Lower lobe of right lung (tissue), 2 donors: ENCODE measurements around the gene AK9. TPM values are rescaled to one million over a fixed set of nuclear protein-coding genes. Genes with fewer than 3 reads are reported as not detected.
"Not testable (repeated sequence)": the region's sequence is repeated elsewhere in the genome, so short reads cannot be mapped to it uniquely, and the experiment has no call there.

Source experiments
- ATAC-seq, 2 donors: fragments of 200-7000 bp; cut with Tn5 transposase; one replicate each; pipeline ENCODE4 v1.9.1; 2020 to 2022; ENCODE audit warnings: mild to moderate bottlenecking in 2 of 2, moderate library complexity in 2 of 2
- DNase-seq: peaks from one replicate; pipeline ENCODE4 v3.0.0-alpha.2; 2020
- H3K27ac ChIP-seq: fragments of 200-600 bp; one replicate; pipeline ENCODE4 v1.8.0; 2022
- H3K27me3 ChIP-seq: fragments of 200-600 bp; one replicate; pipeline ENCODE4 v1.8.0; 2022; ENCODE audit warnings: low read depth
- H3K36me3 ChIP-seq: fragments of 200-600 bp; one replicate; pipeline ENCODE4 v1.8.0; 2022; ENCODE audit warnings: mild to moderate bottlenecking
- H3K4me1 ChIP-seq: fragments of 200-600 bp; one replicate; pipeline ENCODE4 v1.8.0; 2022
- H3K4me3 ChIP-seq: fragments of 200-600 bp; one replicate; pipeline ENCODE4 v1.8.0; 2022; ENCODE audit warnings: mild to moderate bottlenecking
- H3K9me3 ChIP-seq: fragments of 200-600 bp; one replicate; pipeline ENCODE4 v1.8.0; 2022
- intact Hi-C: fragments of 100-400 bp; cut with DNase I; formaldehyde crosslinking; loops from one replicate; pipeline ENCODE4 v1.11.0; 2022
- total RNA-seq: library from RNA; stranded (reverse); fragmentation: NEBNext Ultra II Directional; extraction: Animal tissue kit (Norgen Biotek cat#: 25700); gene quantifications from one replicate; pipeline ENCODE4 v1.2.1, GENCODE V29; 2021
- TF ChIP-seq, protein P1 (sequence below): fragments of 200-600 bp; IDR thresholded peaks from one replicate; pipeline ENCODE4 v1.8.0; 2022; ENCODE audit warnings: antibody characterized with exemption, mild to moderate bottlenecking
- donor health status: DM: no; HTN: yes; CAD: no; lungs with severe emphysema.

AK9 gene
- total RNA-seq, 1 donor from 2014 or later, result 13.9 TPM

- no peaks in the 10 kb centered on the region for H3K27me3 ChIP-seq
- no peak for DNase-seq
- intact Hi-C loops, result no loop called here
- no peak overlapping the region for H3K27ac ChIP-seq
- H3K36me3 ChIP-seq, result peaks cover 31% of the 10 kb centered on the region
- no peaks in the 10 kb centered on the region for H3K9me3 ChIP-seq
- TF ChIP-seq, protein P1, sequence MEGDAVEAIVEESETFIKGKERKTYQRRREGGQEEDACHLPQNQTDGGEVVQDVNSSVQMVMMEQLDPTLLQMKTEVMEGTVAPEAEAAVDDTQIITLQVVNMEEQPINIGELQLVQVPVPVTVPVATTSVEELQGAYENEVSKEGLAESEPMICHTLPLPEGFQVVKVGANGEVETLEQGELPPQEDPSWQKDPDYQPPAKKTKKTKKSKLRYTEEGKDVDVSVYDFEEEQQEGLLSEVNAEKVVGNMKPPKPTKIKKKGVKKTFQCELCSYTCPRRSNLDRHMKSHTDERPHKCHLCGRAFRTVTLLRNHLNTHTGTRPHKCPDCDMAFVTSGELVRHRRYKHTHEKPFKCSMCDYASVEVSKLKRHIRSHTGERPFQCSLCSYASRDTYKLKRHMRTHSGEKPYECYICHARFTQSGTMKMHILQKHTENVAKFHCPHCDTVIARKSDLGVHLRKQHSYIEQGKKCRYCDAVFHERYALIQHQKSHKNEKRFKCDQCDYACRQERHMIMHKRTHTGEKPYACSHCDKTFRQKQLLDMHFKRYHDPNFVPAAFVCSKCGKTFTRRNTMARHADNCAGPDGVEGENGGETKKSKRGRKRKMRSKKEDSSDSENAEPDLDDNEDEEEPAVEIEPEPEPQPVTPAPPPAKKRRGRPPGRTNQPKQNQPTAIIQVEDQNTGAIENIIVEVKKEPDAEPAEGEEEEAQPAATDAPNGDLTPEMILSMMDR, result no peak
- no peak for ATAC-seq
- H3K4me1 ChIP-seq, result no peaks in the 10 kb centered on the region
- no peak overlapping the region for H3K4me3 ChIP-seq
These were observed 27.0 kb upstream of the AK9 start for GRCh38 chr6:109717971-109718370.

DNA sequence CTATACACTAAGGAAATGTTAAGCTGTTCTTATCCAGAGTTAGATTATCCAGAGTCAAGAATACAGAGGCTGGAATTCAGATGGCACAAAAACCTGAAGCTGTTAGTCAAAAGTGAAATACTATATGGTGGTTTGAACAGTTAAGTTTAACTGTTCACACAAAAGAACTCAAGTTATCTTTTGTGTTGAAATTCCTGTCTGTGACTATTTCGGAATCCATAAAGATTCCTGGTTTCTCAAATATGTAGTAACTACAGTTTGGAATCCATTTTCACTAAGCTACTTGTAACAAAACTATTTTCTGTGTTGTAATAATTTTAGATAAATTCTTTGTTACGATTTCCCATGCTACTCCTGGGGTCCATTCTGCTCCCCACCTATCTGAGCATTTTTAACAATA, 24.6 kb upstream of the AK9 start:
- H3K27me3 ChIP-seq, result no peaks in the 10 kb centered on the region
- H3K4me3 ChIP-seq, result no peak overlapping the region
- TF ChIP-seq, protein P1, result no peak
- DNase-seq, result no peak
- intact Hi-C loops, result no loop called here
- no peak overlapping the region for H3K27ac ChIP-seq
- no peak for ATAC-seq
- peaks cover 31% of the 10 kb centered on the region for H3K36me3 ChIP-seq
- H3K4me1 ChIP-seq, result no peaks in the 10 kb centered on the region
- no peaks in the 10 kb centered on the region for H3K9me3 ChIP-seq

DNA sequence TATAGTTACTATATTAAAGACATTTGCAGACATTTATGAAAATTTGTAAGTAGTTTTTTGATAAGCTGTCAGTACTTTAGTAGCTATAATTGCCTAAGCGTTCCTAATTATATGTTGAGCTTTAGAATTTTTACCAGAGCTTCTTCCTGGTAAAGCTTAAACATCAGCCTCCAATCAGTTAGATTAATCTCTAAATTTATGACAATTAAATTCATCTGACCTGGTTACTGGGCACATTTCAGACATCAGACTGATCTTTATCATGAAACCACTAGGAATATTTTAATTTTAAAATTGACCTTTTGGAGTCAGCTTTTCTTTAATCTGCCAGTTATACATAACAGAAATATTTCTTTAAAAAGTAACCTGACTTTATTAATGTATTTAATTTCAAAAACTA, 23.6 kb upstream of the AK9 start:
- H3K27me3 ChIP-seq, result no peaks in the 10 kb centered on the region
- no peaks in the 10 kb centered on the region for H3K9me3 ChIP-seq
- TF ChIP-seq, protein P1, result no peak
- H3K27ac ChIP-seq, result no peak overlapping the region
- H3K4me1 ChIP-seq, result no peaks in the 10 kb centered on the region
- no peak overlapping the region for H3K4me3 ChIP-seq
- H3K36me3 ChIP-seq, result peaks cover 27% of the 10 kb centered on the region
- DNase-seq, result no peak
- intact Hi-C loops, result no loop called here
- no peak for ATAC-seq

DNA sequence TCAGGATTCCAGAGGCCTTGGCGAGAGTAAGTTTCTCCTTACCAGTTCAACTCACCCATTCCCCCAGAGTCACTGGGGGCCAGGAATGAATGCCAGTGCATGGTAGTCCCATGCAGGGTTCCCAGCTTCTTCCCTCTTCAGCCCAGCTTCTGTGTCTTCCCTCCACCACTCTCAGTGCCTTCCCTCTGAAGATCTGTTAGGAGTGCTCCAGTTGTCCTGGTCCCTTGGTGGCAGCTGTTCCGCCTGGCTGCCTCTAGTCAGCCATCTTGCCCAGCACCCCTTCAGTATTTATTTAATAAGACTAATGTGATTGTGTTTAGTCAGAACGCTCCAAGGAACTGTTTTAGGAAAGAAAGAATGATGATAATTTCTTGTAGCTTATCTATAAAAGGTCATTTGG, 23.2 kb upstream of the AK9 start:
- peaks cover 22% of the 10 kb centered on the region for H3K36me3 ChIP-seq
- TF ChIP-seq, protein P1, result no peak
- no peaks in the 10 kb centered on the region for H3K4me1 ChIP-seq
- no peak overlapping the region for H3K27ac ChIP-seq
- no peak overlapping the region for H3K4me3 ChIP-seq
- no peak for DNase-seq
- H3K9me3 ChIP-seq, result no peaks in the 10 kb centered on the region
- no peaks in the 10 kb centered on the region for H3K27me3 ChIP-seq
- ATAC-seq, result no peak
- intact Hi-C loops, result no loop called here

DNA sequence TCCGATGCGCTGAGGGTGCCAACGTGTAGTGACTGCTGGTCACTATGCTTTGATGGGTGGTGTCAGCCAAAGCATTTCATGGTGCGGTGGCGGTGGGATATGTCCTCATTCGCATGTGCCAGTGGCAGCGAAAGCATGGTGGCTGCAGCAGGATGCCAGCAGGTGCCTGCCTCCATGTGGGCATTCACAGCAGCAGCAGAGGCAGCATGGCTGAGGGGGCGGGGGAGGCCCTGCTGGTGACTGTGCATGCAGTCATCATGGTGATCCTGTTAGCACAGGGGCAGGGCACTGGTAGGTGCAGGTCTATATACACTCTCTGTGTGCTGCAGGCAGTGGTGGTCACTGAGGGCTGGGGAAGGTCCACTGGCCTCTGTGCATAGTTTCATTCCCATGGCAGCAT, 22.1 kb upstream of the AK9 start:
- Histone ChIP-seq H3K27ac (no peak overlapping the region), H3K36me3 (peaks cover 18% of the 10 kb centered on the region), H3K9me3 (no peaks in the 10 kb centered on the region), H3K4me1 (no peaks in the 10 kb centered on the region), H3K4me3 (no peak overlapping the region), H3K27me3 (no peaks in the 10 kb centered on the region)
- ATAC-seq (peak in 1 of 2 donors; percentile 15), DNase-seq (no peak)
- TF ChIP-seq, protein P1, result no peak
- intact Hi-C loops, result no loop called here

- H3K27ac ChIP-seq, DNase-seq, H3K9me3 ChIP-seq, H3K27me3 ChIP-seq, ATAC-seq, H3K4me3 ChIP-seq, H3K36me3 ChIP-seq: not testable (repeated sequence)
- intact Hi-C loops, result loop anchor here (10.0 kb wide), 2 partner anchors 347 to 677 kb away; no protein-coding TSS in a partner anchor
- peaks cover 21% of the 10 kb centered on the region for H3K4me1 ChIP-seq
These were observed 17.1 kb upstream of the AK9 start for GRCh38 chr6:109708099-109708498.
